HG03097 (cell line): Measurements from ENCODE around the gene TIPIN.
A peak's percentile ranks its signal among the peaks of the same experiment; 100 is the strongest.
"Not testable (repeated sequence)": the region's sequence is repeated elsewhere in the genome, so short reads cannot be mapped to it uniquely, and the experiment has no call there.

Experiments used
- ATAC-seq: cut with Tn5 transposase; IDR thresholded peaks from one replicate; pipeline ENCODE4 v1.9.1; 2021; ENCODE audit not compliant: unreplicated experiment, low FRiP score

TIPIN gene

GRCh38 chr15:66304425-66304824 lies 52.1 kb downstream of the TIPIN start:
- not testable (repeated sequence) for ATAC-seq

- ATAC-seq: no peak
Measured at GRCh38 chr15:66302489-66303278, 53.8 kb downstream of the TIPIN start.

GRCh38 chr15:66298803-66299251 lies 57.7 kb downstream of the TIPIN start:
- no peak for ATAC-seq

GRCh38 chr15:66296186-66296585 lies 60.3 kb downstream of the TIPIN start:
- ATAC-seq: no peak

GRCh38 chr15:66294932-66295235 lies 61.6 kb downstream of the TIPIN start:
- no peak for ATAC-seq

- ATAC-seq: no peak
Measured at GRCh38 chr15:66294157-66294931, 62.1 kb downstream of the TIPIN start.

GRCh38 chr15:66293419-66294156 lies 62.9 kb downstream of the TIPIN start, which contains the start of gene DIS3L:
TSS of gene DIS3L (plus strand) at chr15:66293568. CDS start at chr15:66293597, 29 bp downstream.
- peak; percentile 54 for ATAC-seq

GRCh38 chr15:66292571-66293418 lies 63.7 kb downstream of the TIPIN start:
- ATAC-seq: no peak

GRCh38 chr15:66291816-66292570 lies 64.5 kb downstream of the TIPIN start:
- no peak for ATAC-seq

GRCh38 chr15:66290518-66290917 lies 66.0 kb downstream of the TIPIN start:
- ATAC-seq: no peak

- ATAC-seq: no peak
Measured at GRCh38 chr15:66290007-66290406, 66.5 kb downstream of the TIPIN start.

GRCh38 chr15:66288551-66289185 lies 67.8 kb downstream of the TIPIN start:
- no peak for ATAC-seq

GRCh38 chr15:66288093-66288492 lies 68.4 kb downstream of the TIPIN start:
- no peak for ATAC-seq

- ATAC-seq: no peak
Measured at GRCh38 chr15:66287461-66288057, 68.9 kb downstream of the TIPIN start.
